Large intestine (tissue), 3 donors: Measurements from ENCODE around the gene ASAP2. TPM values are rescaled to one million over a fixed set of nuclear protein-coding genes. Genes with fewer than 3 reads are reported as not detected.
A peak's percentile ranks its signal among the peaks of the same experiment; 100 is the strongest.
"Not testable (repeated sequence)": the region's sequence is repeated elsewhere in the genome, so short reads cannot be mapped to it uniquely, and the experiment has no call there.

Experiments used
- DNase-seq, 2 donors: peaks; one replicate each; pipeline versions ENCODE4 v3.0.0 to v3.0.0-alpha.2; 2013
- H3K27ac ChIP-seq: one replicate; pipeline ENCODE4 v1.5.1; 2013; ENCODE audit warnings: low read length
- H3K27me3 ChIP-seq: 2 replicates; pipeline ENCODE4 v1.6.1; 2013; ENCODE audit warnings: low read length; ENCODE audit not compliant: control insufficient read depth, insufficient read depth
- H3K36me3 ChIP-seq: 2 replicates; pipeline ENCODE4 v1.6.1; 2013; ENCODE audit warnings: low read length; ENCODE audit not compliant: control insufficient read depth, insufficient read depth
- H3K4me1 ChIP-seq: one replicate; pipeline ENCODE4 v1.6.1; 2013; ENCODE audit warnings: low read length; ENCODE audit not compliant: control insufficient read depth, insufficient read depth
- H3K4me3 ChIP-seq: one replicate; pipeline ENCODE4 v1.5.1; 2013; ENCODE audit warnings: low read length
- H3K9me3 ChIP-seq: one replicate; pipeline ENCODE4 v1.6.1; 2013; ENCODE audit warnings: mild to moderate bottlenecking, low read depth, low read length, moderate library complexity; ENCODE audit not compliant: control insufficient read depth
- WGBS: methylation state at CpG from one replicate; pipeline ENCODE4 v1.1.5; 2013; ENCODE audit warnings: low lambda C conversion rate; ENCODE audit not compliant: insufficient coverage; 5-methylcytosine and 5-hydroxymethylcytosine counted together
- polyA plus RNA-seq: library from polyadenylated mRNA; unstranded; fragments of 120-200 nt; gene quantifications from one replicate; pipeline ENCODE4 v1.2.1, GENCODE V29; 2013

The ASAP2 gene
- polyA plus RNA-seq, 1 donor: 20.0 TPM

DNA sequence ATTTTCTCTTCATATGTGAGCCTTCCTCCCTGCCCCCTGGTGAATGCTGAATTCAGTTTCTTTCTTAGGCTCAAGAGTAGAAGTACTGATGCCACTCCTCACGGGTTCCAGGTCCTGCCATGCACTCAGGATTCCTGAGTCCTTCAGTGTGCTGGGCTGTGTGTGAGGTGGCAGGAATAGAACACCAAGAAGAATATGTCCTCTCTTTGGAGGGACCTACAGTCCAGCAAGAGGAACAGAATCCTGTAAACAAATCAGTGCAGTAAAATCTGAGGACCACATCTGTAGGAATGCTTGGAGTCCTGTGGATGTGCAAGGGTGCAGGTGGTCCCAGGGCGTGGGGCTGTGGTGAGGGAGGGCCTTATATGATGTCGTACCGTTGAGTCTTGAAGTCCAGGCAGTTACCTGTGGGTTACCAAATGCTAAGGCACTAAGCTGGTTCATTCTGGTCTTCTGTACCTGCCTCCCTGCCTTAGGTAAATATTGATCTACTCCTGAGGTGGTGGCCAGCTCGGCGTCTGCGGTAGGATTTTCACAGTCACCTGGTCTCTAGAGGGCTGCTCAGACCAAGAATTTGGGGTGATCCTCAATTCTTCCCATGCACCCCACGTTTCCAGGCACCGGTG is 5.5 kb downstream of the ASAP2 start:
- H3K27ac ChIP-seq: peak overlapping the region; percentile 37
- DNase-seq: peak in 1 of 2 donors; percentile 68
- no peak overlapping the region for H3K4me3 ChIP-seq
- no peaks in the 10 kb centered on the region for H3K36me3 ChIP-seq
- WGBS: no CpG with 5 or more reads among the region's 9 CpGs
- no peaks in the 10 kb centered on the region for H3K9me3 ChIP-seq
- H3K27me3 ChIP-seq: no peaks in the 10 kb centered on the region
- H3K4me1 ChIP-seq: peaks cover 33% of the 10 kb centered on the region

DNA sequence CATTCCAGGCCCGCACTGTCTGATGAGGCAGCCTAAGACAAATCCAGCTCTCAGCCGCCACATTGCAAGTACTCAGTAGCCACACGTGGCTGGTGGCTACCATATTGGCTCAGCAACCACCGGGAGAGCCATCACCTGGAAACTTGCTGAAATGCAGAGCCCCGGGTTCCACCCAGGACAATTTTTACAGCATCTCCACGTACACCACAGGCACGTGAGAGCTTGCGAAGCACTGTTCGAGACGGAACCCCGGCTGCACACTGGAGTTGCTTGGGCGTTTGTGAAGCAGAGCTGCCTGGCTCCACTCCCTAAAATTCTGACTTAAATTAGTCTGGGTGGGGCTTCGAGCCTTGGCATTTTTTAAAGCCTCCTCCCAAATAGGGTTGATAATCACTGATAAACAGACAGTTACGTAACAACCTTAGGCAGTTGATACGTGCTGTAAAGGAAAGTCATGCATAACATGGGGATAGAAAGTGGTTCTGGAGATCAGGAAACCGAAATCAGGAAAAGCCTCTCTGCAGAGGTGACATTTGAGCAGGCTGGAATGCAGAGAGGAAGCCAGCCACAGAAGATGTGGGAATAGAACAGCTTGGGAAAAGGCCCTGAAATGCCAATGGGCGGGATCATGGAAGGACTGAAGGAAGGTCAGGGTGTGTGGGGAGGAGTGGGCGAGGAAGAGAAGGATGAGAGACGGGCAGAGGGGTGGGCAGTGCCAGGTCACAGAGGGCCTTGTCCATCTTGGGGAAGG is 6.2 kb downstream of the ASAP2 start:
- Histone ChIP-seq H3K27me3 (no peaks in the 10 kb centered on the region), H3K36me3 (no peaks in the 10 kb centered on the region), H3K4me1 (peaks cover 33% of the 10 kb centered on the region), H3K27ac (peak overlapping the region; percentile 14), H3K4me3 (no peak overlapping the region), H3K9me3 (no peaks in the 10 kb centered on the region)
- 86% methylated on average over 2 of the region's 19 CpGs for WGBS
- DNase-seq: peak in 1 of 2 donors; percentile 51

DNA sequence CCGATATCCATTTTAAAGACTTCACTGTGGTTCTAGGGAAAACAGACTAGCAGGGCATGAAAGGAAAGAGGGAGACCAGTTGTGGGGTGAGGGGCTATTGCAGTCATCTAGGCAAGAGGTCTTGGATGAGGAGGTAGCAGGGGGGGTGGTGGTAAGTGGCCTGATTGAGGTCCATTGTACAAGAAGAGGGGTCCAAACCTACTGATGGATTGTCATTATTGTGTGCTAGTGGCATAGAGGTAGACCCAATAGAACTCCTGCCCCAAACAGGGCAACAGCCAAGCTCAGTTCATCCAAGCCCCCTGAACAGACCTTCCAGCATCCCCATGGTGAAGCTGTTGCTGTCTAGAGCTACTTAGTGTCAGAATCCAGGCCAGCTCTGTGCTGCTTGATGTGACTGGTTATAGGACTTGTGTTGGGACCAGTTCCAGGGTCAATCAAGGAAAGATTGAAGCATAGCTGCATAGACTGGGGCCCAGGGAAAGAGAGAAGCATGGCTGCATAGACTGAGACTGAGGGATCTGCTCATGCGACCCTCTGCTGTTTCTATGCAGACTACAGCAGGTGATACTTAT is 7.0 kb downstream of the ASAP2 start:
- WGBS: 100% methylated on average over 1 of the region's 2 CpGs

DNA sequence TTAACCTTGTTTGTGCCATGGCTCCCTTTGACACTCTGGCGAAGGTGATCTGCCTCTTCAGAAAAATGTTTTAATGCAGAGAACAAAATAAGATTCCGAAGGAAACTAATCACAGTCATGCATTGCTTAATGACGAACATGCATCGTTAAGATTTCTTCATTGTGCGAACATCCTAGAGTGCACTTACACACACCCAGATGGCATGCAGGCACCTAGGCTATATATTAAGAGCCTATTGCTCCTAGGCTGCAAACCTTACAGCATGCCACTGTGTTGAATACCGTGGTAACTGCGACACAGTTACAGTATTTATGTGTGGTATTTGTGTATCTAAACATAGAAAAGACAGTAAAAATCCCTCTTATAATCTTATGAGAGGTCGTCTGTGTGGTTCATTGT is 8.3 kb downstream of the ASAP2 start:
- no peaks in the 10 kb centered on the region for H3K27me3 ChIP-seq
- no peak overlapping the region for H3K4me3 ChIP-seq
- WGBS: 80% methylated on average over 1 of the region's 8 CpGs
- no peak overlapping the region for H3K27ac ChIP-seq
- H3K36me3 ChIP-seq: no peaks in the 10 kb centered on the region
- peaks cover 26% of the 10 kb centered on the region for H3K4me1 ChIP-seq
- no peak for DNase-seq
- no peaks in the 10 kb centered on the region for H3K9me3 ChIP-seq

More for the DNA sequence above, 7.0 kb downstream of the ASAP2 start:
- Histone ChIP-seq H3K27ac (no peak overlapping the region), H3K4me3 (no peak overlapping the region), H3K36me3 (no peaks in the 10 kb centered on the region), H3K4me1 (peaks cover 33% of the 10 kb centered on the region), H3K9me3 (no peaks in the 10 kb centered on the region), H3K27me3 (no peaks in the 10 kb centered on the region)
- no peak for DNase-seq

DNA sequence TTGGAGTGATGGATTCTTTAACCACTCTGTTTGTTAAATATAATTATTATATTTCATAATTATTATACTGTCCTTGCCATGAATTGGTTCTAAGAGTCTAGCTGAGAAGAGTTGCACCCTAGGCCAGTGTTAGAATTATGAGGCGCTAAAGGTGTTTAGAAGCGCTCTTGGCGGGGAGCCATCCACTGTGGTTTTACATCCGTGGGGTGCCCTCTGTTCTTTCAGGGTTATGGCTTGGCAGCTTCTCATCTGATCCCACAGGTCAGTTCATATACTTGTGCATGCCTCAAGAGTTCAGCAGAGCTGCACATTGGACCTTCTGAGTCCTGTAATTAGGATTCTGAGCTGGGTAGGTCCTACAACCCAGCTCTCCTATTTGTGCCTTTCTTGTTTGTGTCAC is 9.1 kb downstream of the ASAP2 start:
- Histone ChIP-seq H3K9me3 (no peaks in the 10 kb centered on the region), H3K27ac (no peak overlapping the region), H3K27me3 (no peaks in the 10 kb centered on the region), H3K4me1 (peaks cover 21% of the 10 kb centered on the region), H3K4me3 (no peak overlapping the region), H3K36me3 (no peaks in the 10 kb centered on the region)
- no peak for DNase-seq
- WGBS: no CpG with 5 or more reads among the region's 4 CpGs

DNA sequence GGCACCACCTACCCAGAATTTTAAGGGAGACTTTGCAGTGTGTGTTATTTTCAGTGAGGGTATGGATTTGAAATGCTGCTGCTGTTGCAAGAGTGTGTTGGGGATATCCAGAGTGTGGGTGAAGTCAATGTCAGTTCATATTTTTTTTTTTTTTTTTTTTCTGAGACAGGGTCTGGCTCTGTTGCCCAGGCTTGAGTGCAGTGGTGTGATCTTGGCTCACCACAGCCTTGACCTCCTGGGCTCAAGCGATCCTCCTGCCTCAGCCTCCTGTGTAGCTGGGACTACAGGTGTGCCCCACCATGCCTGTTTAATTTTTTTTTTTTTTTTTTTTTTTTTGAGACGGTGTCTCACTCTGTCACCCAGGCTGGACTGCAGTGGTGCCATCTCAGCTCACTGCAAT is 9.5 kb downstream of the ASAP2 start:
- no CpG with 5 or more reads among the region's 2 CpGs for WGBS
- not testable (repeated sequence) for H3K36me3 ChIP-seq, H3K27me3 ChIP-seq, DNase-seq, H3K27ac ChIP-seq, H3K9me3 ChIP-seq, H3K4me3 ChIP-seq
- peaks cover 21% of the 10 kb centered on the region for H3K4me1 ChIP-seq

DNA sequence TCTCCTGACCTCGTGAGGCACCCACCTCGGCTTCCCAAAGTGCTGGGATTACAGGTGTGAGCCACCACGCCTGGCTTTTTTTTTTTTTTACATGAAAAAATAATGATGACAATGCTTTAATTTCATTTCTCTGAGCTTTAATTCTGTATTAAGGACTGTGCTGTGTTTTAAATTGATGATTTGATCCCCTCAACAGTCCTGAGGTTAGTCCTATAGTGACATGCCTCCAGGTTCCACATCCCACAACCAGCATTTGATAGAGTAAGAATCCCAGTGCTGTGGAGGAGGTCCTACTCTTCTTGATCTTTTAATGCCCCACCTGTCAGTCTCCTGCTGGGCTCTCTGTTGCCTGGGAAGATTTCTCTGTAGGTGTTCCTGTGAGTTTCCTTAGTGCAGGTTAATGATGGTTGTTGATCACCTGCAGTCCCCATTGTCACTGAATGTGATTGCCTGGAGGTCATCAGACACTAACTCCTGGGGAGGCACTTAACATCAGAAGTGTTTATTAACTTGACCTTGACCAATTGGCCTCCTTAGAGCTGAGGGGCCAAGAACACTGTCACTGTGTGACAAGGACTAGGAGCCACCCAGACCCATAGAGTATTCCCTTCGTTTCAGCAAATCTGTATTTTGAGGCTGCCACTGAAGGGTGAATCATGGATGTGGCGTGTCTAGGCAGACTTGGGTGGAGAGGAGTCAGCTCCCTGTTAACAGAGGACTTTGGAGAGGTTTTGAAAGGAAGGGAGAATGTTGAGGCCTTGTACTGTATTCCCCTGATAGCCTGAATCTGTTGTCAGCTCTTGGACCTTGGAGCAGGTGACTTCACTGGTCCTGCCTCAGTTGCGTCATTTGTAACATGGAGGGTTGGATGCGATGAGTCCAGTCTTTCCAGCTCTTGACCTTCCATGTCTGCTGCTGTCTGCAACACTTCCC is 11.5 kb downstream of the ASAP2 start:
- Histone ChIP-seq H3K27ac (no peak overlapping the region), H3K4me1 (peaks cover 5% of the 10 kb centered on the region), H3K27me3 (no peaks in the 10 kb centered on the region), H3K9me3 (no peaks in the 10 kb centered on the region), H3K4me3 (no peak overlapping the region), H3K36me3 (no peaks in the 10 kb centered on the region)
- no CpG with 5 or more reads among the region's 7 CpGs for WGBS
- no peak for DNase-seq

DNA sequence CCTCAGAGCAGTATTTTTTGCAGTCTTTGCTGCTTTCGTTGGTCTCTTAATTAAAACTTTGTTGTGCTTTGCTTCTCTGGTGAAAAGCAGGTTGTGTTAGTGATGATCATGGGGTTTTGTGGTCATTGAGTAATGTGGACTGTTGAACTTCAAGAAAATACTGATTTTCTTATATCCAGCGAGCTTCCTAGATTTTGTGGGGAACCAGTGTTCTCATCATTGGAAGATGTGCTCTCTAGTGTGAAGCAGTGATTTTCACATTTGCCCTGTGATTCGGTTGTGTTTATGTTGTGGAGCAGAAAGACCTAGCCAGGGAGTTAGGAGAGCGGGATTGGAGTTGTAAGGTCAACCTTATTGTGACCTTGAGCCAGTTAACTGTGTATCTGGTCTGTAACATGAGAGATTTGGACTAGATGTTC is 12.4 kb downstream of the ASAP2 start:
- no peak for DNase-seq
- H3K27me3 ChIP-seq: no peaks in the 10 kb centered on the region
- no peaks in the 10 kb centered on the region for H3K4me1 ChIP-seq
- H3K4me3 ChIP-seq: no peak overlapping the region
- no peak overlapping the region for H3K27ac ChIP-seq
- H3K36me3 ChIP-seq: no peaks in the 10 kb centered on the region
- no peaks in the 10 kb centered on the region for H3K9me3 ChIP-seq
- no CpG with 5 or more reads among the region's 4 CpGs for WGBS

DNA sequence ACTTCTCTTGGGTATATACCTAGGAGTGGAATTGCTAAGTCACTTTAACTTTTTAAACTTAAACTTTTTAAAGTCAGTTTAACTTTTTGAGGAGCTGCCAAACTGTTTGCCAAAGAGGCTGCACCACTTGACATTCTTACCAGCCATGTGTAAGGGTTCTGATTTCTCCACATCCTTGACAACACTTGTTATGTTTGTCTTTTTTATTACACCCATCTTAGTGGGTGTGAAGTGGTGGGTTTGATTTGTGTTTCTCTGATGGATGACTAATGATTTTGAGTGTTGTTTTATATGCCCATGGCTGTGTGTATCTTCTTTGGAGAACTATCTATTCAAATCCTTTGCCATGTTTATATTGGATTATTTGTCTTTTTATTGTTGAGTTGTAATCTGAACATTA is 13.6 kb downstream of the ASAP2 start:
- H3K4me1 ChIP-seq: no peaks in the 10 kb centered on the region
- no peaks in the 10 kb centered on the region for H3K27me3 ChIP-seq
- no peak for DNase-seq
- H3K9me3 ChIP-seq: no peaks in the 10 kb centered on the region
- no peaks in the 10 kb centered on the region for H3K36me3 ChIP-seq
- H3K27ac ChIP-seq: no peak overlapping the region
- H3K4me3 ChIP-seq: no peak overlapping the region

DNA sequence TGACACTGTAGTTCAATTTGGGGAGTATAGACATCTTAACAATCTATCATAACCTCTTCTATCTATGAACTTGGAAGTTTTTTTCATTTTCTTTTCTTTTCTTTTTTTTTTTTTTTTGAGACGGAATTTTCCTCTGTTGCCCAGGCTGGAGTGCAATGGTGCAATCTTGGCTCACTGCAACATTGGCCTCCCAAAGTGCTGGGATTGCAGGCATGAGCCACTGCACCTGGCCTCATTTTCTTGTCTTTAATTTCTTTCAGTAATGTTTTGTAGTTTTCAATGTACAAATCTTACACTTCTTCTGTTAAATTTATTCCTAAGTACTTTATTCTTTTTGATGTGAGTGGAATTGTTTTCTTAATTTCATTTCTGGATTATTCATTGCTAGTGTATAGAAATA is 14.6 kb downstream of the ASAP2 start:
- Histone ChIP-seq H3K36me3 (no peaks in the 10 kb centered on the region), H3K27ac (no peak overlapping the region), H3K27me3 (no peaks in the 10 kb centered on the region), H3K4me3 (no peak overlapping the region), H3K4me1 (no peaks in the 10 kb centered on the region), H3K9me3 (no peaks in the 10 kb centered on the region)
- no CpG with 5 or more reads among the region's 1 CpG for WGBS
- DNase-seq: no peak
